Midbrain (tissue), 1 donor: Measurements from ENCODE around the gene FAM234A.
"Not testable (repeated sequence)": the region's sequence is repeated elsewhere in the genome, so short reads cannot be mapped to it uniquely, and the experiment has no call there.

Experiments used
- DNase-seq: peaks from one replicate; lab custom pipeline; 2025; lab: John Stamatoyannopoulos, UW

The FAM234A gene

GRCh38 chr16:265002-265529 lies 30.4 kb downstream of the FAM234A start:
- no peak for DNase-seq

DNA sequence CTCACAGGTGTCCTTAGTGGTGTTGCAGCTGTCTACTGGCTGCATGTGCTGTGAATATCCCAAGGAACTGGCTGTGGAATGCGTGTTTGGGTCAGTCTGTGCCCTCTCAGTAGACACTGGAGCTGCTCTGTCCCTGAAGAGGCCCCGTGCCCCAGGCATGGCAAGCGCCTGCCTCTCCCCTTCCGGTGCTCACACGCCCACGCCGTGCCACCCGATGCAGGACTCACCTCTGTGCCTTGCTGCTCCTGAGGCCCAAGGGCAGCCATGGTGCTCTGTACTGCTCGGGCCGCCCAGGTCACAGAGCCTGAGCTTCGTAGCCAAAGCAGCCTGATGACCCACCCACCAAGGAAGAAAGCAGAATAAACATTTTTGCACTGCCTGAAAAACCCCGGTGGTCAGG lies 31.1 kb downstream of the FAM234A start:
- no peak for DNase-seq

DNA sequence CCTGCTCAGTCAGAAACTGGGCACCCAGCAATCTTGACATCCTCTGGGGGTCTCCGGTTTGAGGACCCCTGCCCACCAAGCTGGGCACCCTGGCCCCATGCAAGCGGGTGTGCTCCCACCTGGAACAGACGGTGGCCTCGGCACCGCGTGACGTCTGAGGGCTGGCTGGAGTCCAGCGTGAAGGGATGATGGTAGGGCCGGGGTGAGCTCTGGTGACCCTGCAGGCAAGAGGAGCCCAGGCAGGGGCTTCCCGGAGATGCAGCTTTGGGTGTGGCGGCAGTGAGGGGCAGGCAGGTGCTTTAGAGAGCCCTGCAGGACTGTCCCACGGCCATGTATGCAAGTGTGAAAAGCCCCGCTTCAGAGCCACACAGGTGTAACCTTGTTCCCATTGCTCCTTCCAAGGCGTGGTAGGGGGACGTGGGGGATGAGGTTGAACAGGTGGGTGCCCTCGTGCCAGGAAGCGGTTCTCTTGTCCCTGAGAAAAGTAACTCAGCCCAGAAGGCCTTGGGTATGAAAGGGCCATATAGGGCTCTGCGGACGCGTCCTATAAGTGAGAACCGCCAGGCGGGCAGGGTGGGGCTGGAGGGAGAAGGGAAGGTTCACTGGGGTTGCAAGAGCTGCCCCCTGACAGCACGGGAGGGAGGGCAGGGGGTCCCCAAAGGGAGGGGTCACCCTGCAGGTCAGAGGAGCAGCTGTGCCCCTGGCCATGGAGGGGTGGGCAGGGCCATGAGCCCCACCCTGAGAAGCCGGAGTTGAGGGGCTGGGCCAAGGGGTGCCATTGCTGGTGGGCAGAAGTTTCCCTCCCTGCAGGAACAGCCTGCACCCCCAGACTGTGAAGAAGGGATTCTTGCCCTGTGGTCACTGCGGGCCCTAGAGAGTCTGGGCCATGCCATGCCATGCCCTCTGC lies 31.9 kb downstream of the FAM234A start:
- DNase-seq = no peak

GRCh38 chr16:267562-267961 lies 32.9 kb downstream of the FAM234A start:
- DNase-seq = not testable (repeated sequence)

- no peak for DNase-seq
Measured at GRCh38 chr16:268141-269053, 33.8 kb downstream of the FAM234A start.

DNA sequence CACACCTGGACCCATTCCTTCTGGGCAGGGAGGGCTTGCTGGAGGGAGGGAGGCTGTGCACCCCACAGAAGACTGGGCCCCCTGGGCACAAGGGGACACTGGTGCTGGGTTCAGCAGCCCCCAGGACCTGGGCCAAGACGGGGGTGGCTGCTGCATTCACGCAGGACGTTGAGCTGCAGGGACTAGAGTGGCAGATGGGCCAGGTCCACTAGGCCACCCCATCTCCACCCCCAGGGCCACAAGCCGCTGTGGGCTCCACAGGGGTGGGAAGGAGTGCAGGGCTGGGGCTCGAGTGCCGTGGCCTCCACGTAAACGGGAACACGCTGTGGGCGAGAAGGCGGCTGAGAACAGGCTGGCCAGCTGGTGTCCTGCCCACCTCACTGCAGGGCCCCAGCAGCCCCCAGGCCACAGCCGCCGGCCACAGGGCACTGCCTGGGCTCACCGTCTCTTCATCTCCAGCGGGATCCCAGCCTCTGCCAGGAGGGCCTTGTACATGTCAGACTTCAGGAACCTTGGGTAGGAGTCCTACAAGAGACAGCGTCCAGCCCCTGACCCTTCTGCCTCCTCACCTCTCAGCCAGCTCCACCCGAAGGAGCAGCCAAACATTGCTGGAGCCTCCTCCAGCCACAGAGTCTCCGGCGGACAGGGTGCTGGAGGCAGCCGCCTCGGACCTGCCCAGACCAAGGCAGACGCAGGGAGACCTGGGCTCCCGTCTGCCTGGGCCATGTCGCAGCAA lies 34.6 kb downstream of the FAM234A start:
- no peak for DNase-seq

- DNase-seq = no peak
Measured at GRCh38 chr16:270381-271255, 36.0 kb downstream of the FAM234A start.

DNA sequence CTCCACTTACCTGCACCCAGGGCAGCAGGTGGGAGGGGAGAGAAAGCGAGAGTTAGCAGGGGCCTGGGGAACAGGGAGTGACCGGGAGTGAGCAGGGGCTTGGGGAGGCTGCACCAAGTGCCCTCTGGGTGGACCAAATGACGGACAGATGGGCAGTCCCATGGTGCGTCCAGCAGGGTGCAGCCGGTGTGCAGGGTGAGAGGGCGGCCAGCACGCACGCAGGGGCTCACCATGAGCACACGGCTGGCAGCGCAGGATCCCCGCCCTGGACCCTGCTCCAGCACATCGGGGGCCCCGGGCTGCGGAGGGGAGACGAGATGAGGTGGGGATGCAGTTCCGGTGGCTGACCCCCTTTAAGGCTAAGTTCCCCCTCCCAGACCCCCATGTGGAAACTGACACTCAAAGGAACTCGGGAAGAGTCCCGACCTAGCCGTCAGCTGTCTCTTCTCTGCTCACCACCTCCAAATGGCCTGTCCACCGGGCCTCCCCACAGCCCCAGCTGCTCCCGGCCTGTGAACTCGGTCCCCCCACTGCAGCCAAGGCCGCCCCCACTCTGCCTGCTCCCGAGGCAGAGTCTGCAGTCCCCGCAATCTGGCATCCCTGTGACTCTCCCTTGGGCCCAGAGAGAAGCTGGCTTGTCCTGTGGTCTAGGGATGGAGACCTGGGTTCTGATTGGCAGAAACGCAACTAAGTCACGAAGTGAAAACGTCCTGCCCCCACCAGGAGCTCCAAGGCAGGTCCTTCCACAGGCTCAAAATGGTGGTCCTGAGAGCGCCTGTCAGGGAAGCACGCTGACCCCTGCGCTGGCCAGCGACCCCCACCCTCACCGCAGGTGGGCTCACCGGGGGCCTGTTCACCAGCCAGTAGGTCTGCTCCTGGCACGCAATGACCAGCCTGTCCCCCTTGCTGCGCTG lies 38.3 kb downstream of the FAM234A start:
- DNase-seq = no peak

DNA sequence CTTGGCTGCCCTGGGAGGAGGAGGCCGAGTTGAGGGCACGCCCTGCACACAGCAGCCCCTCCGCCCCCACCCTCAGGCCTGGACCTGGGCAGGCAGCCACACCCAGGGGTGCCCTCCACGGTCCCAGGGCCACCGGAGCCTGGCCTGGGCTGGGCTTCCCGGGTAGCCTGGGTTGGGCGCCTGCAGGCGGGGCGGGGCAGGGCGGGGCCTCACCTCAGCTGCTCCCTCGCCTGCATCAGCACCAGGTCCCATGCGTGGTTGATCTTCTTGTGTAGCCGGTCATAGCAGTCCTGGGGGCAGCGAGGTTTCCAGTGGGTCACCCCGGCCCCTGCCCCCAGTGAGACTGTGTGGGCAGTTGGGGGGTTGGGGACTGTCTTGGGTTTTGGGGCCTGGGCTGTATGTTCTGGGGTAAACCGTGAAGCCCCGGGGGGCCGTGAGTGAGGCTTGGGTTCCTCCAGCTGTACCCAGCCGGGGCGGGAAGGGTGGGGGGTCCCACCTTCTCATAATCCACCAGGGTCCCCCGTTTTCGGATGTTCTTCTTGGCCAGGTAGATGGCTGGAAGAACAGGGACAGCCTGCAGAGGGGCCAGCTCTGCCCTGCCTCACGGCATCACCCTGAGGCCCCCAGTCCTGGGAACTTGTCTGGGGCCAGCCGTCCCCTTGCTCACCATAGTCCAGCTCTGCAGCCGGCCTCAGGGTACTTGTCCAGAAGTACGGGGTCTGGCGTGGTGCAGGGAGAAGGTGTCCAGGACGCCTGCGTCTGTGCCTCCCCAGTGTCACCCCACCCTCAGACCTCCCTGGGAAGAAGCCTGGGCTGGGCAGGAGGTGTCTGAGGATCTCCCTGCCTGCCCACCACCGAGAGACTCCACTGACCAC lies 39.2 kb downstream of the FAM234A start:
- no peak for DNase-seq

DNA sequence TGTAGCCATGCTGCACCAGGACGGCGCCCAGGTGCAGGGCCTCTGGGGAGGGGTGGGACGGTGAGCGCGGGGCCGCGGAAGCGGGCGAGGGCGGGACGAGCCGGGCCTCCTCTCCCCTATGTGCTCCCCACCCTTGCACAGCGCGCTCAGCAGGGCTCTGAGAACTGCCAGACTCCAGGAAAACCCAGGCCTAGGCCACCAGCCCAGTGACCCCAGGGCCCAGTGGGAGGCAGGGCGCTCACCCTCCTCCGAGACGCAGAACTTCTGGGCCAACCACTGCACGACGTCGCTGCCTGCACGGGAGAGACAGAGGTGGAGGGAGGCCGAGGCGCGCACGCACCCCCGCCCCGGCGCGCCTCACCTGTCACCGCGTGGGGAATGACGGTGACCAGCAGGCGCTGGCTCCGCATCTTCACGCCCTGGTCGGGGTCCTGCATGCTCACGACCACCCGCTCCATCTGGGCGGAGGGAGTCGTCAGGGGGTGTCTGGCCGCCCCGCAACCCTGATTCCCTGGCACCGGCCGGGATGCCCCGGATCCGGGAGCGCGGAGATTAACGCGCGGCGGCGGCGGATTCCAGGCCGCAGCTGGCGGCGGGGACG lies 40.5 kb downstream of the FAM234A start:
- DNase-seq = no peak

DNA sequence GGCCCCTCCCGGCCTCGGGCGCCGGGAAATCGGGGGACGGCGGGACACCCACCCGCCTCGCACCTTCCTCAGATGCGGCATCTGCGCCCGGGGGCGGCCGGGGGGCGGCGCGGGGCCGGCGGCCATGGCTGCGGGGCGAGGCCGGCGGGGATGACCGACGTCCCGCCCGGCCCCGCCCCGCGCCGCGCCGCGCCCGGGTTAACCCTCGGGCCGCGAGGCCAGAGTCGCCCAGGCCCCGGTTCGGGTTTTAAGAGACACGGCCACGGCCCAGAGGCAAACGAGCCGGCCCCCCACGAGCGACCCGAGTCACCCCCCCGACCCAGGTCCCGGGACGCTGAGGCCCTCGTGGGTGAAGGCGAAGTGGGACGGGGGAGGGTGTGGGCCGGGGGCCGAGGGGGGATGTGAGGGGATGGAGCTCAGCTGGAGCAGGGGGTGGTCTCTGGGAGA lies 41.2 kb downstream of the FAM234A start, which contains the start of gene RGS11:
RGS11 (minus strand) TSS at position 159 of the 447 bp plus-strand sequence; CDS start at position 126, 33 bp downstream.
- no peak for DNase-seq

DNA sequence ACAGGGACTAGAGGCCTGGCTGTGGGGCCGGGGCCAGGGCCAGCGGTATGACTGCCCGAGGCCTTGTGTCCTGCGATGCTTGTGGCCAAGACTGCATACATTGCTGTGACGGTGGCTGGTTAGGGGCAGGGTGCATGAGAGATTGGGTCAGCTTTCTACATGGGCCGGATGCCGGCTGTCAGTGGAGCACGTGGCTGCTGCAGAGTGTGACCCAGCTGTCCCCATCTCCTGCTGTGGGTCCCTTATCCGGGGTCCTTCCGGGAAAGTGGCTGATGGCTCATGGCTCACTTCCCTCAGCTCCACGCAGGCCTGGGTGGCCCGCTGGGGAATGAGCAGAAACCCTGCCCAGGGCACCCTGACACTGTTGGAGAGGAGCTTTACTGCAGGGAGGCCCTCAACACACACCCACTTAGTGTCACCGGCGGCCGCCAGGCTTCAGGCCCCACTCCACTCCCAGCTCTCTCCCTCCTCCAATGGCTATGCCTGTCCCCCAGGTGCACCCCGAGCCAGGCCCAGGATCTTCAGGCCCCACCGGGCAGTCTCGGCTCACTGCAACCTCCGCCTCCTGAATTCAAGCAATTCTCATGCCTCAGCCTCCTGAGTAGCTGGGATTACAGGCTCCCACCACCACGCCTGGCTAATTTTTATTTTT lies 41.9 kb downstream of the FAM234A start:
- DNase-seq = no peak

- DNase-seq = no peak
Measured at GRCh38 chr16:278863-279366, 44.3 kb downstream of the FAM234A start.

DNA sequence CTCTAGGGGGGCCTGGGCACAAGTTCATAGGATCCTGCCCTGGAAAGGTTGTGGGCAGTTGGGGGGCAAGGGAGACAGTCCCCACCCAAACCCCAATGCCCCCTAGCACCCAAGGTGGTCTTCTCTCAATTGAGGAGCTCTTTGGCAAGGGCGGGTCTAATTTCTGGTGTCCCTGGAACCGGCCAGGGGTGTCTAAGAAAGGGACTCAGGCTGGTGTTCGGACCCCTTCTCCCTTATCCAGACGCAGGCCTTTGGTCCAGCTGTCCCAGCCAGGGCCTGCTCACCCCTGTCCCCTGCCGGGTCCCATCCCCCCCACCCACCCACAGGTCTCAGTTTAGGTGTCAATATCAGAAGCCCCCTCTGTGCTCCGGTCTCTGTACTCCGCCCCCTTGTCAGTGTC lies 44.9 kb downstream of the FAM234A start:
- DNase-seq = no peak

DNA sequence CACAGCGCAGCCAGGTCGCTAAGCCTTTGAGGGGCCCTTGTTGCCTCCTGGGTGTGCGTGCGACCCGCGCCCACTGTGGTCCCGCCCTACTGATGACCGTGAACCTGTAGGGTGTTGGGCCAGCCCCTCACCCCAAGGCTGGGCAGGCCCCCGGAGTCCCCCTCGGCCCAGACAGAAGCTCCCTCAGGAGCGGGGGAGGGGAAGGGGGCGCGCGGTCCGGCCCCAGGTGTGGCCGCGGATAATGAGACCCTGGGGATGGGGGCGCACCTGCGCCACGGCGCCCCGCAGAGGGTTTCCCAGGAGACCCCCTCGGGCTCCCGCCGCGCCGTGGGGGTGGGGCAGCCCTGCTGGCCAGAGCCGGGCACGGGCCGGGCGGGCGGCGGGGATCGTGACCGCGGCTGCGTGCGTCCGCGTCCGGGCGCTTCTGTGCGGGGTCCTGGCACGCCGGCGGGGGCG lies 45.4 kb downstream of the FAM234A start:
- no peak for DNase-seq

- no peak for DNase-seq
Measured at GRCh38 chr16:280552-280951, 45.9 kb downstream of the FAM234A start, which contains the start of gene ARHGDIG. TSS of gene ARHGDIG (plus strand) at chr16:280591. CDS start at chr16:280681, 90 bp downstream.

DNA sequence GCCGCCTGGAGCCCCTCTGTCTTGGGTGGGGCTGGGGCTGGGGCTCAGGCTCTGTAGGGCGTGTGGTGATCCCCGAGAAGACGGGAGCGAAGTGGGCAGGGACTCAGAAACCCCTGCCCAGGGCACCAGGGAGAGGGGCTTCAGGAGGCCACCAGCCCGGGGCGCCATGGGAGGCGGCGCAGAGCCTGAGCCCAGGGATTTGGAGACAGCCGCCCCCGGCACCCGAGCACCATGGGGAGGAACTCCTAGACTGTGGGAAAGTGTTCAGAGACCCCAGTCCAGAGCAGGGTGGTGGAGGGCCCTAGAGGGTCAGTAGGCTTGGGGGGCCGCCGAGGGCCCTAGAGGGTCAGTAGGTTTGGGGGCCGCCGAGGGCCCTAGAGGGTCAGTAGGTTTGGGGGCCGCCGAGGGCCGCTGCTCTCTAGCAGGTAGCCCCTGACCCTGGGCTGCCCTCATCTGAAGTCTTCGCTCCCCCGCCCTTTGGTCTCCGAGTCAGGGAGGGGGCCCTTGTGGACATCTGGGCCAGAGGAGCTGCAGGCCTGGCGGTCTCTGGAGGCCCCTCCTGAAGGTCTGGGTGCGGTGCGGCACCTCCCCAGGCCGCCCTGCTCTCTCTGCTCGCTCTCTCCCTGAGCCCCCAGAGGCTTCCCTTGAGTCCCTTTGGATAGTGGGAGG lies 46.5 kb downstream of the FAM234A start:
- no peak for DNase-seq
